Stimulated activated CD4-positive, alpha-beta T cell treated with anti-CD3 and anti-CD28 coated beads, Interleukin-12 subunit alpha, Interleukin-12 subunit beta, amount 100 ng/mL, for 24 hours (primary cell): ENCODE data around the gene KLF16.
A peak's percentile ranks its signal among the peaks of the same experiment; 100 is the strongest.

ENCODE experiments used
- DNase-seq, 2 experiments: peaks; one replicate each; pipeline ENCODE4 v3.0.0-alpha.2; 2020; ENCODE audit warnings: low read depth in 2 of 2

The KLF16 gene

DNA sequence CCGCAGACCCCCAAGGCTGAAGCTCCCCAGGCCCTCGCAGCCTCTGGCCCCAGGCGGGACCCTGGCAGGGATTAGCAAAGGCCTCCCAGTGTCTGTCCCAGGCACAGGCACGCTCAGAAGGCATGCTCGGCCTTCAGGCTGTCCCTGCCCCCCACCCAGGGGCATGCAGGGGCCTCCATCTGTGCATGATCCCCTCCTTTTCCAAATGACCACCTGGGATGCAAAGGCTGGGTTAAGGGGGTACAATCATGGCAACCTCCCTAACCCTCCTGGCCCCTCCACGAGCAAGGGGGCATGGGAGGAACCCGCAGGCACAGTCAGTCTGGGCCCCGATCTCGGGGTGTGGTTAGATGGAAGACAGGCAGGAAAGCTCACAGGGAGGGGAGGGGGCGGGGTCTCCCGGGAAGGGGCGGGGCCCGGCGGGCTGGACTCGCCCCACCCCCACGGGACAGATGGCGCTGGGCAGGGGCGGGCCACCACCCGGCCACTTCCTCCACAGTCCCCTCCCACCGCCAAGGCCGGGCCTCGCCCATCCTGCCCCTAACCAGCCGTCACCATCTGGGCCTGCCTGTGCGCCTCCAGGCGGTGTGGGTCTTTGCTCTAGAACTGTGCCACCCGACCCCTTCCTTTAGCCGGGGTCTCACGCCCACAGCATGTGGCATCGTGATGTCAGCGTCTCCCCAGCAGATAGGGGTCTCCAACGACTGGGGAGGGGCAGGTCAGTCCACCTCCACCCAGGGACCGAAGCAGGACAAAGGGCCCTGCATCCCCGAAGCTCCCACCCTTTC, 8.1 kb downstream of the KLF16 start:
- DNase-seq: peak; percentile 50 to 84

- DNase-seq: no peak
Measured at GRCh38 chr19:1854542-1855039, 8.8 kb downstream of the KLF16 start.

- DNase-seq: no peak
Measured at GRCh38 chr19:1854039-1854541, 9.3 kb downstream of the KLF16 start.

GRCh38 chr19:1853295-1854038, 9.9 kb downstream of the KLF16 start:
- peak; percentile 60 to 78 for DNase-seq

DNA sequence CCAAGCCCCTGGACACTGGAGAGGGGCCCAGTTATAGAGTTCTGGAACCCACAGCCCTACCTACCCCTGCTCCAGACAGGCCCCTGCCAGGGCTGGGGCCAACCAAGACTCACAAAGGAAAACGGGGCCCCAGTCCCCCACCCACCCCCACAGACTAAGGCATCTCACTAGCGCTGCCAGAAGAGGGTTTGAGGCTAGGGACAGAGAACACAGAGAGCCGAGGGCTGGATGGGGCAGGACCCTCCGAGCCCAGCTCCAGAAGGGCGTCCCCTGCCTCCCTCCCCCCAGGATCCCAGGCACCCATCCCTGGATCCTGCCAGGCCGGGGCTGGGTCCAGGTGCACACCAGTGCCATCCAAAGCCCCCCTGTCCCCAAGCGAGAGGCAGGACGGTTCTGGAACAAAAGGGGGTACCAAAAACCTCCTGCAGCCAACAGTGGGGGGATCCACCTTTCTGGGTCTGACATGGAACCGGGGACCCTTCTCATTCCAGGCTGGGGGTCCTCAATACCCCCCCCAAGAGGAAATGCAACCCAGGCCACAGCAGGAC, 10.7 kb downstream of the KLF16 start:
- no peak for DNase-seq

GRCh38 chr19:1851654-1852580, 11.5 kb downstream of the KLF16 start:
- no peak for DNase-seq

DNA sequence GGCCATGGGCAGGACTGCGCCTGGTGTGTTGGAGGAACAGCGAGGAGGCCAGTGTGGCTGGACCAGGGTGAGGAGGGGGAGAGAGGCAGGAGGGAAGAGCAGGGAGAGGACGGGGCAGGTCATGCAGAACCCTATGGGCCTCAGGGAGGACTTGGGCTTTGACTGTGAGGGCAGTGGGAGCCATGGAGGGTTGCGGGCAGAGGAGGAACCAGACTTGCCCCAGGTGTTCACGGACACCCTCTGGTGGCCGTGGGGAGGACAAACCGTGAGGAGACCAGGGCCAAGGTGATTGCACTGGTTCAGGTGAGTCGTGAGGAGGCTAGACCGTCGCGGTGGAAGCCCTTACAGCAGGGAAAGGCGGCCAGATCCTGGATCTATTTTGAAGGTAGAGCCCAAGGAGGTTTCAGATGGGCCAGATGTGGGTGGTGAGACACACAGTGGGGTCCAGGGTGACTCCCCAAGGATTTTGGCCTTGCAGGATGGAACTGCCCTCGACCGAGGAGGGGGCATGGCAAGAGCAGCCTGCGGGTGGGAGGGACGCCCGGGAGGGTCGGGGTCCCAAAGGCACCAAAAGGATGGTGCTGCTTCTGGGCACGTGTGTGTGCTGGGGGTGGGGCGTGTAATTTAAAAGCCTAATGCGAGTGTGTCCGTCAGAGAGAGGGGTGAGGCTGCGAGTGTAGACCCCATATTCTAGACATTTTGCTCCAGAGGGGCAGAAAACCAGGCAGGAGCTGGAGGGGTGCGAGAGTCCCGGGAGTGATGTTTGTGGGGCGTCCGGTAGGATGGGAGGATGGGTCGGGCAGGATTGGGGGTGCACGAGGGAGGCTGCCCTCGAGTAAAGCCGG, 12.3 kb downstream of the KLF16 start:
- no peak for DNase-seq

DNA sequence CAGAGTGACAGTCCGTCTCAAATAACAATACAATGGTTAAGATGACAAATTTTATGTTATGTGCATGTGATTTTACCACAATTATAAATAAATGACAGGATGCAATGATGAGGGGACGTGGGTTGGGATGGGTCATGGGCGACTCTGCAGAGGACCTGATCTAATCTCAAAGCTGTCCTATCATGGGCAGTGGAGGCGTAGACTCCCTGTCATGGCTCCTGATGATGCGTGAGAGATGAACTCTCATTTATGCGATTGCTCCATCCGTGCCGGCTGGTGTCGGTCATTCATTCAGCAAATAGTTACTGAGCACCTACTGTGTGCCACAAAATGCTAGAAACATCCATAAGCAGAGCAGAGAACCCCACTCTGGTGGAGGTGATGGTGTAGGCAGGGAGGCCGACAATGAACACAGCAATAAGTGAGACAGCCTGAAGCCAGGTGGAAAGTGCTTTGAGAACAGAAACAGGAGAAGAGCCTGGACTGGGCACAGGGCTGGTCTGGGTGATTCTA, 13.4 kb downstream of the KLF16 start:
- no peak for DNase-seq

GRCh38 chr19:1849132-1849474, 14.3 kb downstream of the KLF16 start:
- DNase-seq: no peak

GRCh38 chr19:1848399-1849131, 14.8 kb downstream of the KLF16 start, which contains the start of gene REXO1:
Gene REXO1 (minus strand): TSS chr19:1848483. CDS start chr19:1848358, 125 bp downstream.
- DNase-seq: peak; percentile 93 to 98

DNA sequence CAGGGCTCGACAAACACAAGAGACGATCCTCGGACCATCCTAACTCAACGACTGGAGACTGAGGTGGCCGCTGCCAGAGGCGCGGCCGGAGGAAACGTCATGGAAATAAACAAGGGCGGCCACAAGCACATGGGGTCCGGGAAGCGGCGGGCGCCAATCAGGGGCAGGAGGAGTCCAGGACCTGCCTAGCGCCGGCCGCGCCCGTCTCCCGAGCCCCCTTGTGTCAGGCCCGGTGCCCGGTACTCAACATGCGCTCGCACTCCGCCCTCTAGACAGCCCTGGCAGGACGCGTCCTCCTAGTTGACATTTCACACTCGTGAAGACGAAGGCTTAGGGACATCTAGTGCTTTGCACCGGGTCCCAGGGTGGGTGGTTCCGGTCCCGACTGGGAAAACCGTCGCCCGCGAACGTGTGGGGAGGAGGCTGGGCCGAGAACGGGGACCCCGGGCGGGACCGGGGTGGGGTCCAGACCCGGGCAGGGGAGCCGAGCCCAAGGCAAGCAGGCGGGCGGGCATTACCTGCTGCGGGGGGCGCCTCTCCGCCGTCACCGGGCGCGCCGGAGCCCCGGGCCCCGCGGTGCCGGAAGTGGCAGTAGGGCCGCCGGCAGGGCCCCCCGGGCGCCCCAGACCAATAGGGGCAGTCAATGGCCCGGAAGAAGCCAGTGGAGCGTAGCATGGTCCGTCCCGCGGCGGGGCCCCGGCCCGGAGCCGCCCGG, 15.5 kb downstream of the KLF16 start:
- no peak for DNase-seq

GRCh38 chr19:1847348-1847683, 16.1 kb downstream of the KLF16 start:
- DNase-seq: no peak

GRCh38 chr19:1846517-1847204, 16.7 kb downstream of the KLF16 start:
- DNase-seq: no peak

GRCh38 chr19:1845642-1846041, 17.7 kb downstream of the KLF16 start:
- DNase-seq: no peak

DNA sequence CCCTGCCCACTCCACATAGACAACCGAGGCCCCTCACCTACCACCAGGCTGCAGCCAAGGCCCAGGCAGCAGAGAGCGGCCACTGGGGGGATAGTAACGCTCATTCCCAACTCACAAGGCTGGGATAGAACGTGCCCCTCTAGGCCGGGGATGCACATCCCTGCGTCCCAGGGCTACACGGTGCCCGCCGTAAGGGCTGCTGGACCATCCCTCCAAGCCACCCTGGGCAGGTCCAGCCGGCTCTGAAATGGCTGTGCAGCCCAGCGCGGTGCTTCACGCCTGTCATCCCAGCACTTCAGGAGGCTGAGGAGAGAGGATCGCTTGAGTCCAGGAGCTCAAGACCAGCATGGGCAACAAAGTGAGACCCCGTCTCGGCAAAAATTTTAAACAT, 18.3 kb downstream of the KLF16 start:
- no peak for DNase-seq

DNA sequence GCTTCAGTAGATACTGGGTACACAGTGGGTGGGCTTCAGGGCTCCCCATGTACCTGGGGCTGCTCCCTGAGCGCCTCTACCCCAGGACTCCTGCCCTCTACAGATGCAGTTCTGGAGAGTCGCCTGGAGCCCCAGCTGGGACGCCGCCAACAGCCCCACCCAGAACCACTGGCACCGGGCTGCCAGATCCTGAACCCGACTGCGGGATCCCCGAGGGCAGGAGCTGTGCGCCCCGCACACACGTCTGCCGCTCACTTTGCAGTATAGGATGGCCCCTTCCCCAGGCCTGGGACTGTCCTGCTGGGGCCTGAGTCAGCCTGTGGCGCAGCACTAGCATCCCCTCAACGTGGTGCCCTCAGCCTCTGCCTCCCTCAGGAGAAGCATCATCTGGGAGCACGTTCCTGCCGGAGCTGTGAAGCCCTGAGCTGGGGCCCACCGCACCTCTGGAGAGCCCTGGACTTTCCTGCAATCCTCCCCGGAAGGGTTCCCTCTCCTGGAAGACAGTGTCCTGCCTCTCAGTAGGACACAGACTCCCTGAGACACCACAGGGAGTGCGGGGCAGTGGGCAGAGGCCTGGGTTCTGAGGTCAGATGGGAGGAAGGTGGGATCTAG, 18.8 kb downstream of the KLF16 start:
- no peak for DNase-seq

DNA sequence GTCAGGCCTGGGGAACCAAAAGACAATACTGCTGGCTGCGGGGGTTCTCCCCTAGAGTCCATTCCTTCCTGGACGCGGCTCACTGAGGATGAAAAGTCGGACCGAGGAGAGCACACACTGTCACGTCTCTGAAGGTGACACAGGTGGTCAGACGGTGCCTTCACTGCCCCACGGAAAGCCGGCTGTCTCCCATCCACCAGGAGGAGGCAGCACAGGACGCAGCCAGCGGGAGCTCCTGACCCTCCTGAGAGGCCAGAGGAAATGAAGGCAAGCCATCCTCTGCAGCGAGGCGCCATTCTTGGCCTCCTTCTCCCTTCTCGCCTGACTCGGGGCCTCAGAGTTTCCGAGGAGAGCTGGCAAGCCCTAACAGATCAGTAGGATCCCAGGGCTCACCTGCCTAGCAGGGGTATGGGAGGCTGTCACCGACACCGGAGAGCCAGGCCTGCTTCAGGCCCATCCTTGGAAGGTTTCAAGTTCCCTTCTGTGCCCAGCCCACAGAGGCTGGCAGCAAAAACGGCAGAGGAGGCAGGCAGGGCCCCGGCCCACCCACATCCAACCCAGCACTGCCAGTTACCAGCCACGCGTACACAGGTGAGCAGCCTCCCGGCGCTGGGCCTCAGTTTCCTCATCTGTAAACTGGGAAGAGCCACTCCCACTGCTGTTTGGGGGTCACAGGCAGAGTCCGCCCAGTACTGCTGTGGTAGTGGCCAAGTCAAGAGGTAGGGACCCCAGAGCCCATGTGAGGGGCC, 19.6 kb downstream of the KLF16 start:
- no peak for DNase-seq
